Stimulated activated CD4-positive, alpha-beta T cell treated with anti-CD3 and anti-CD28 coated beads, TNF-alpha, amount 100 ng/mL, for 4 hours (primary cell): Measurements from ENCODE around the gene ZNF582.

ENCODE experiments used
- DNase-seq, 3 experiments: peaks; one replicate each; pipeline ENCODE4 v3.0.0-alpha.2; 2020; ENCODE audit warnings: low read depth in 3 of 3

Gene ZNF582

DNA sequence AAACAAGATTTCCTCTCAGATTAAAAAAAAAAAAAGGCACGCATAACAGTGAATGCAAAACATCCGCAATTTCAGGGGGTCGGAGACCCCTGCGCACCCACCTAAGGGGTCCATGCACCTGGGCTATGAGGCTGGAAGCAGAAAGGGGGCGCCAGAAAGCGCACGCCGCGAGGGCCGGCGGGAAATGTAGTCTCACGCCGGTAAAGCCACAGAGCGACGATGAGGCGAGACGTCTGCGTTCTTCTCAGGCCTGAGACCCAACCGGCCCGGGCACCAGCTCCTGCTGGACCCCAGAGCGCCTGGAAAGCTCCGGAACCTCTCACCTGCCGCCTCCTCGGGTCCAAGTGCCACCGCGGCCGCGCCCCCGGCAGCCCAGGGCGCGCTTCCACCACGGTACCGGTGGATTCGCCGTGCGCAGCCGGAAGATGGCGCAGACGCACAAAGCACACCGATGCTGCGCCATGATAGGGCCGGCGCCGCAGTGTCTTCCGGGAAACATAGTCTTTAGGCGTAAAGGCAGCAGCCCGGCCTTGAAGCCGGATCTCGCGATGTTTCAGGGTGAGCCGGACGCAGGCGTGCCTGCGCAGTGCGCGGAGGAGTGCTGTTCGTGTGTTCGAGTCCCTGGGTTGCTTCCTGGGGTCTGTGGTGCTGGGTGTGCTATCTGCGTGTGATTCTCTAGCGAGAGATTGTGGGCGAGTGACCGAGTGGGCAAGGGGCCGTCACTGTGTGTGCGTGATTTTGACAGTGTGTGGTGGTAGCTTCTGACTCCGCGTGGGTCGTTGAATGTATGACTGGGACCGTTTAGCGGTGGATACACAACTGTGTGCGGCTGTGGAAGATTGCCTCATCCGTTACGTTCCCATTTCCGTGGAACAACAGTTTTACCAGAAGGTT lies at the start of gene ZNF582:
Gene ZNF582 (minus strand): TSS at position 416 of the 894 bp plus-strand sequence. CDS start 1,782 bp downstream, outside the sequence.
- peak; percentile 77 to 87 (median 85) for DNase-seq

DNA sequence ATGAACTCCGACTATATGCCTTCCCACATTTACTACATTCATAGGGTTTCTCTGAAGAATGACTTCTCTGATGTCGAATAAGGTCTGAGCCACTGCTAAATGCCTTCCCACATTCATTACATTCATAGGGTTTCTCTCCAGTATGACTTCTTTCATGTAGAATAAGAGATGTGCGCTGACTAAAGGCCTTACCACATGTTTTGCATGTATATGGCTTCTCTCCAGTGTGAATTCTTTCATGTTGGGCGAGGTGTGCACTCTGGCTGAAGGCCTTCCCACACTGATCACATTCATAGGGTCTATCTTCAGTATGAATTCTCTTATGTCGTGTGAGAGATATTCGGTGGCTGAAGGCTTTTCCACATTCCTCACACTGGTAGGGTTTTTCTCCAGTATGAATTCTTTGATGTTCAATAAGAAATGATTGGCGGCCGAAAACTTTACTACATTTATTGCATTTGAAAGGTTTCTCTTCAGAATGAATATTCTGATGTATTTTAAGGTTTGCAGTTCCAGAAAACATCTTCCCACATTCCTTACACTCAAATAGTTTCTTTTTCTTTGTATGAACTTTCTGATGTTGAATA lies 48.0 kb upstream of the ZNF582 start:
- DNase-seq, result no peak

- DNase-seq, result no peak
Measured at GRCh38 chr19:56423985-56424353, 30.6 kb upstream of the ZNF582 start.

DNA sequence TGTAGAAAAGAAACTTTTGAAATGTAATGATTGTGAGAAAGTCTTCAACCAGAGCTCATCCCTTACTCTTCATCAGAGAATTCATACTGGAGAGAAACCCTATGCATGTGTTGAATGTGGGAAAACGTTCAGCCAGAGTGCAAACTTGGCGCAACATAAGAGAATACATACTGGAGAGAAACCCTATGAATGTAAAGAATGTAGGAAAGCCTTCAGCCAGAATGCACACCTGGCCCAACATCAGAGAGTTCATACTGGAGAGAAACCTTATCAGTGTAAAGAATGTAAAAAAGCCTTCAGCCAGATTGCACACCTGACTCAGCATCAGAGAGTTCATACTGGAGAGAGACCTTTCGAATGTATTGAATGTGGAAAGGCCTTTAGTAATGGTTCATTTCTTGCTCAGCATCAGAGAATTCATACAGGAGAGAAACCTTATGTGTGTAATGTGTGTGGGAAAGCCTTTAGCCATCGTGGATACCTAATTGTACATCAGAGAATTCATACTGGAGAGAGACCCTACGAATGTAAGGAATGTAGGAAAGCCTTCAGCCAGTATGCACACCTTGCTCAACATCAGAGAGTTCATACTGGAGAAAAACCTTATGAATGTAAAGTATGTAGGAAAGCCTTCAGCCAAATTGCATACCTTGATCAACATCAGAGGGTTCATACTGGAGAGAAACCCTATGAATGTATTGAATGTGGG lies 30.1 kb upstream of the ZNF582 start:
- no peak for DNase-seq

GRCh38 chr19:56405062-56405461 lies 11.7 kb upstream of the ZNF582 start:
- no peak for DNase-seq

- no peak for DNase-seq
Measured at GRCh38 chr19:56404705-56405056, 11.3 kb upstream of the ZNF582 start.

GRCh38 chr19:56403764-56404704 lies 10.7 kb upstream of the ZNF582 start, which contains the start of gene ZNF583:
ZNF583 (plus strand) TSS chr19:56404332; CDS start chr19:56407115, 2,783 bp downstream.
- peak; percentile 80 to 82 (median 82) for DNase-seq

DNA sequence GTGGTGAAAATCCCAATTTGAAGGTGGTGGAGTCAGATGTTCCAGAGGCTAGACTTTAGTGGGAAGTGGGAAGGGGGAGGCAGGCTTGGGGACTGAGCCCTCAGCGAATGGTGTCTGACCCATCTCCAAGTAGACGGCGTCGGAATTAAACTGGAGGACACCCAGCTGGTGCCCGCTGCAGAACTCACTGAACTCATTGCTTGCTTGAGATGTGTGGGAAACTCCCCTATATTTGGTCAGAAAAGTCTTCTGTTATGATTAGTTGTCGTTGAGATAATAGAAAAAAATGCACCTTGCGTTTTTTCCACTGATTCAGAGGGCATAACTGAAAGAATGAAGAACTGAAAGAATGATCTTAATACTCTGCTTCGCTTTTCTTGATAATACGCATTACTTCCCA lies 9.9 kb upstream of the ZNF582 start:
- no peak for DNase-seq

- DNase-seq, result no peak
Measured at GRCh38 chr19:56400485-56400884, 7.2 kb upstream of the ZNF582 start.

- no peak for DNase-seq
Measured at GRCh38 chr19:56398809-56399208, 5.5 kb upstream of the ZNF582 start.

GRCh38 chr19:56383826-56384605 lies 9.3 kb downstream of the ZNF582 start:
- no peak for DNase-seq

DNA sequence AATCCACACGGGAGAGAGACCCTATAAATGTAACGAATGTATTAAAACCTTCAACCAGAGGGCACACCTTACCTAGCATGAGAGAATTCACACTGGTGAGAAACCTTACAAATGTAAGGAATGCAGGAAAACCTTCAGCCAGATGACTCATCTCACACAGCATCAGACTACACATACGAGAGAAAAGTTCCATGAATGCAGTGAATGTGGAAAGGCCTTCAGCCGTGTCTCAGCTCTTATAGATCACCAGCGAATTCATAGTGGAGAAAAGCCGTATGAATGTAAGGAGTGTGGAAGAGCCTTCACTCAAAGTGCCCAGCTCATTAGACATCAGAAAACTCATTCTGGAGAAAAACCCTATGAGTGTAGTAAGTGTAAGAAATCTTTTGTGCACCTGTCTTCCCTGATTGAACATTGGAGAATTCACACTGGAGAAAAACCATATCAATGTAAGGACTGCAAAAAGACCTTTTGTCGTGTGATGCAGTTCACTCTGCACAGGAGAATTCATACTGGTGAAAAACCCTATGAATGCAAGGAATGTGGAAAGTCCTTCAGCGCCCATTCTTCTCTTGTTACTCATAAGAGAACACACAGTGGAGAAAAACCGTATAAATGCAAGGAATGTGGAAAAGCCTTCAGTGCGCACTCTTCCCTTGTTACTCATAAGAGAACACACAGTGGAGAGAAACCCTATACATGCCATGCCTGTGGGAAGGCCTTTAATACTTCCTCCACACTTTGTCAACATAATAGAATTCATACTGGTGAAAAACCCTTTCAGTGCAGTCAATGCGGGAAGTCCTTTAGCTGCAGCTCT lies 16.0 kb downstream of the ZNF582 start:
- no peak for DNase-seq

GRCh38 chr19:56372281-56372680 lies 21.1 kb downstream of the ZNF582 start:
- no peak for DNase-seq

GRCh38 chr19:56369886-56370676 lies 23.3 kb downstream of the ZNF582 start:
- DNase-seq, result no peak

DNA sequence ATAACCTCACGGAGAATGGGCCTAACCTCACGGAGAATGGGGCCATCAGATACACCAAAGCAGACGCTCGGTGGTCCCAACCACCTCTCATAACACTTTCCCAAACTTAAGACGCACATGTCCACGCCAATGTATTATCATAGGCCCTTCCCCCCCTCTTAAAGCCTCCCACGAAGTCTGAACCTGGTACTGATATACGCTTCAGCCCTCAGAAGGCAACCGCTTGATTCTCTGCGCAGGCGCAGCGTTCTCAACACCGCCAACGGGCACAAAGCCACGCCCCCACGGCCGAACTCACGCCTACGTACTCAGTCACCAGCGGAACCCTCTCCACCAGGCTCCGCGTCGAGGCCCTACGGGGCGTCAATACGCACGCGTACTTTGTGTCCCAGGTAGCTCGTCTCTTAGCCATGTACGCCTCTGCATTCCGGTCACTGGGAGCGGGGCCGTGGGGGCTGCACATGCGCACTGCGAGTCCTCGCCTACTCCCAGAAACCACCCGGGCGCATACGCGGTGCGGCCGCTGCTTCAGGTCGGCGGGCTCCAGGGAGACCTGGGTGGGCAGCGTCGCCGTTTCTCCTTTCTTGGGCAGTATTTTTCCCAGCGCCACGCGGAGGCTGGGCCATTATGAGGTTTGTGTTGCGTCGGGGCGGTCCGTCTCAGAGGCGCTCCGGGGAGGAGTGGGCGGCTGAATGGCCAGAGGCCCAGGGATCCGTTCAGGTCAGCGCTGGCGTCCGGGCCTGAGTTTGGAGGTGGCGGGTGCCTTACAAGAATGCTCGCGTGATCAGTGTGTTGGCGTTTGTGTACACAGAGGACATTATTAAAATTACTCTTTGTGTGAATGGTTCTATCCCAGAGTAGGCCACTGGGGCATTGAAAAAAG lies 25.3 kb downstream of the ZNF582 start:
- peak; percentile 54 to 62 (median 59) for DNase-seq

DNA sequence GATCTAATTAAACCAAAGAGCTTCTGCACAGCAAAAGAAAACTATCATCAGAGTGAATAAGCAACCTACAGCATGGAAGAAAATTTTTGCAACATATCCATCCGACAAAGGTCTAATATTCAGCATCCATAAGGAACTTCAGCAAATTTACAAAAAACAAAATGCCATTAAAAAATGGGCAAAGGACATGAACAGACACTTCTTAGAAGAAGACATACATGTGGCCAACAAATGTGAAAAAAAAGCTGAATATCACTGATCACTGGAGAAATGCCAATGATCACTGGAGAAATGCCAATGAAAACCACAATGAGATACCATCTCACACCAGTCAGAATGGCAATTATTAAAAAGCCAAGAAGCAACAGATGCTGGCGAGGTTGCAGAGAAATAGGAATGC lies 32.5 kb downstream of the ZNF582 start:
- no peak for DNase-seq

GRCh38 chr19:56356944-56357343 lies 36.4 kb downstream of the ZNF582 start:
- DNase-seq, result no peak

DNA sequence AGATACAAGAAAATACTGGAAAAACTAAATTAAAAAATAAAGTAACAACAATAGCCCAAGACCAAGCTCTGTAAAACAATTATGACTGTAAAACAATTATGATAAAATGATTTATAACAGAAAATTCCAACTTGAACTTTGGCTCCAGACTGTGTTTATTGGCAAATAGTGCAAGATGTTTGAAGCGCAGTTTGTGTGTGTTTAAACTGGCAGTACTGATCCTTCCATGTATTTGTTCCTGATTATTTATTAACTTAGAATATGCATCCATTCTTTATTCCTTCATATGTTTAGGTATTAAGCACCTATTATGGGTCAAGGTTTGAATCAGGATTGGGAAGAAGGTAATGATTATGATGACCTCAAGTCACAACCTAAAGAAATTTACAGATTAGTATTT lies 37.8 kb downstream of the ZNF582 start:
- DNase-seq, result no peak
